AG09309 (cell line): ENCODE data around the gene CNTNAP2.

ENCODE experiments used
- DNase-seq: peaks from one replicate; pipeline ENCODE4 v3.0.0-alpha.2; 2010; ENCODE audit warnings: low read depth
- H3K4me3 ChIP-seq: 2 replicates; pipeline ENCODE4 v1.5.1; 2011; ENCODE audit warnings: mild to moderate bottlenecking, low read depth, low read length, moderate library complexity; ENCODE audit not compliant: control insufficient read depth
- TF ChIP-seq, protein P1 (sequence below): IDR thresholded peaks from 2 replicates; pipeline ENCODE4 v1.5.1; 2011; ENCODE audit warnings: mild to moderate bottlenecking, low read depth, low read length, inconsistent platforms; ENCODE audit not compliant: insufficient read depth, control insufficient read depth; ENCODE audit errors: missing control alignments

Gene CNTNAP2

GRCh38 chr7:146781352-146782116, 664.9 kb downstream of the CNTNAP2 start:
- TF ChIP-seq, protein P1, sequence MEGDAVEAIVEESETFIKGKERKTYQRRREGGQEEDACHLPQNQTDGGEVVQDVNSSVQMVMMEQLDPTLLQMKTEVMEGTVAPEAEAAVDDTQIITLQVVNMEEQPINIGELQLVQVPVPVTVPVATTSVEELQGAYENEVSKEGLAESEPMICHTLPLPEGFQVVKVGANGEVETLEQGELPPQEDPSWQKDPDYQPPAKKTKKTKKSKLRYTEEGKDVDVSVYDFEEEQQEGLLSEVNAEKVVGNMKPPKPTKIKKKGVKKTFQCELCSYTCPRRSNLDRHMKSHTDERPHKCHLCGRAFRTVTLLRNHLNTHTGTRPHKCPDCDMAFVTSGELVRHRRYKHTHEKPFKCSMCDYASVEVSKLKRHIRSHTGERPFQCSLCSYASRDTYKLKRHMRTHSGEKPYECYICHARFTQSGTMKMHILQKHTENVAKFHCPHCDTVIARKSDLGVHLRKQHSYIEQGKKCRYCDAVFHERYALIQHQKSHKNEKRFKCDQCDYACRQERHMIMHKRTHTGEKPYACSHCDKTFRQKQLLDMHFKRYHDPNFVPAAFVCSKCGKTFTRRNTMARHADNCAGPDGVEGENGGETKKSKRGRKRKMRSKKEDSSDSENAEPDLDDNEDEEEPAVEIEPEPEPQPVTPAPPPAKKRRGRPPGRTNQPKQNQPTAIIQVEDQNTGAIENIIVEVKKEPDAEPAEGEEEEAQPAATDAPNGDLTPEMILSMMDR = no peak
- no peak for DNase-seq

GRCh38 chr7:146787266-146787665, 670.7 kb downstream of the CNTNAP2 start:
- TF ChIP-seq, protein P1 = no peak
- no peak for DNase-seq
- H3K4me3 ChIP-seq = no peak overlapping the region

More at GRCh38 chr7:146781352-146782116, 664.9 kb downstream of the CNTNAP2 start:
- no peak overlapping the region for H3K4me3 ChIP-seq

DNA sequence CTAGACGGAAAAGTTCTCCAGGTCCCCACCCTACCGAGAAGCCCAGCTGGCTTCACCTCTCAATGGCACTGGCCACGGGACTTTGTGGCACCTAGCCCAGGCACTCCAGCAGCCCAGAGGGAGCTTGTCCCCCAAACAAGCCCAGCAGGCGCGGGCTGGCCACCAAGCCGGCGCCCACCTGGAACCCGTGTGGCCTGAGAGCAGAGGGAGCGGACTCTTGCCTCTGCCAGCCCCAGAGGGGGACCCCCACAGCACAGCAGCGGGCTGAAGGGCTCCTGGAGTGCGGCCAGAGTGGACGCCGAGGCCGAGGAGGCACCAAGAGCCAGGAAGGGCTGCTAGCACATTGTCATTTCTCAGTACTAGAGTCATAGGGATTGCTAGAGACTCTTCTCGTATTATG, 671.4 kb downstream of the CNTNAP2 start:
- DNase-seq = no peak
- TF ChIP-seq, protein P1 = no peak
- no peak overlapping the region for H3K4me3 ChIP-seq

DNA sequence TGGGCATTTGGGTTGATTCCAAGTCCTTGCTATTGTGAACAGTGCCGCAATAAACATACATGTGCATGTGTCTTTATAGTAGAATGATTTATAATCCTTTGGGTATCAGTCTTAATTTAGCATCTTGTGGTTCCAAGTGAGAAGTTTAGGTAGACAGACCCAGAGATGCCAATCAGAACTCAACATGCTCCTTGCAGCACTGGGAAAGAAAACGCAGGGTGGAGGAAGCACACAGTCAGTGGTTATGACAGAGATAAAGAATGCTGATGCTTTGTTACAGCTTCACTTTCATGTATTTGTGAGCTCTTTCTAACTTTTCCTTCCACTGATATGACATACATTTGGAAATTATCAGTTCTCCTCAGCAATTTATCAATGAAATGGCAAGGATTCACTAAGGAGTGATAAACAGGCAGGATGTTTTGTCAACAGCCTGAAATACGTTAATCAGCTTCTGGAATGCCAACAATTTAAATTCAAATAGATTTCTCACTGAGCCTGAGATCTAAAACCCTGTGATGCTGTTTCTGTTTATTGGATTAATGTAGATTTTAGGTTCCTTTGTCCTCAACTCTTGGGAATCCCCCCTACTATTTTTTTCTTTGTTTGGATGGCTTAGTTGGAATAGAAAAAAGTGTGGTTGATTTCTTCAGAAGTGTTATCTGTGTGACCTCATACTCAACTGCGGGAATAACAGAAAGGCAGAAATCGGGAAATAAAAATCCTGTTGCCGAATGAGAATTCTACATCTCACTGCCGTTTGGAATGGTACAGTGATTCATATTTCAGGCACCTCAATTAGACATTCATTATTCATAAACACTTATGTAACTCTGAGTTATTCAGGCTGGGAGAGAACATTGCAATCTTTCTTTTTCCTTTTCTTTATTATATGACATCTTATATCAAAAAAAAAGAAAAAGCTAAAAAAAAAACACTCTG, 675.0 kb downstream of the CNTNAP2 start:
- TF ChIP-seq, protein P1 = no peak
- DNase-seq = no peak
- H3K4me3 ChIP-seq = no peak overlapping the region

- no peak overlapping the region for H3K4me3 ChIP-seq
- TF ChIP-seq, protein P1 = no peak
- no peak for DNase-seq
Observed at GRCh38 chr7:146804620-146805019, 688.0 kb downstream of the CNTNAP2 start.

- no peak for DNase-seq
- H3K4me3 ChIP-seq = no peak overlapping the region
- TF ChIP-seq, protein P1 = no peak
Observed at GRCh38 chr7:146805082-146805481, 688.5 kb downstream of the CNTNAP2 start.
